GF-D8 (cell line): ENCODE measurements around the gene DMPK.
"Not testable (repeated sequence)": the region's sequence is repeated elsewhere in the genome, so short reads cannot be mapped to it uniquely, and the experiment has no call there.

Experiments
- DNase-seq: peaks from one replicate; lab custom pipeline; 2025; lab: John Stamatoyannopoulos, UW

Gene DMPK

DNA sequence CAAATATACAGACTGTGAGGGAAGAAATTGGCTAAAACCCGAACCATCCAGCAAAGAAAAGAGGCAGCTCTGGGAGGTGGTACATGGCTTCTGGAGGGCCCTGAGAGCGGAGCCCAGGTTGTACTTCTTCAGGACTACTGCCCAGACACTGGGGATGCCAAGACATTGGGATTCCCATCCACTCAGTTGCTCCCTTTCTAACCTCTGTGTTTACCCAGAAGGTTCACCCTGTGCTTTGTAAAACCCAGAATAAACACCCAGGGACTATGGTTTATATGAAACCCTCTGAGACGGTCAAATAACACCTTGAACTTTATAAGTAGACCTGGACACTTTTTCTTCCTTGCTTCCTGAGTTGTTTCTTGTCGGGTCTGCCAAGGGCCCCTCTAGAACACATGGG lies 39.3 kb downstream of the DMPK start:
- no peak for DNase-seq

DNA sequence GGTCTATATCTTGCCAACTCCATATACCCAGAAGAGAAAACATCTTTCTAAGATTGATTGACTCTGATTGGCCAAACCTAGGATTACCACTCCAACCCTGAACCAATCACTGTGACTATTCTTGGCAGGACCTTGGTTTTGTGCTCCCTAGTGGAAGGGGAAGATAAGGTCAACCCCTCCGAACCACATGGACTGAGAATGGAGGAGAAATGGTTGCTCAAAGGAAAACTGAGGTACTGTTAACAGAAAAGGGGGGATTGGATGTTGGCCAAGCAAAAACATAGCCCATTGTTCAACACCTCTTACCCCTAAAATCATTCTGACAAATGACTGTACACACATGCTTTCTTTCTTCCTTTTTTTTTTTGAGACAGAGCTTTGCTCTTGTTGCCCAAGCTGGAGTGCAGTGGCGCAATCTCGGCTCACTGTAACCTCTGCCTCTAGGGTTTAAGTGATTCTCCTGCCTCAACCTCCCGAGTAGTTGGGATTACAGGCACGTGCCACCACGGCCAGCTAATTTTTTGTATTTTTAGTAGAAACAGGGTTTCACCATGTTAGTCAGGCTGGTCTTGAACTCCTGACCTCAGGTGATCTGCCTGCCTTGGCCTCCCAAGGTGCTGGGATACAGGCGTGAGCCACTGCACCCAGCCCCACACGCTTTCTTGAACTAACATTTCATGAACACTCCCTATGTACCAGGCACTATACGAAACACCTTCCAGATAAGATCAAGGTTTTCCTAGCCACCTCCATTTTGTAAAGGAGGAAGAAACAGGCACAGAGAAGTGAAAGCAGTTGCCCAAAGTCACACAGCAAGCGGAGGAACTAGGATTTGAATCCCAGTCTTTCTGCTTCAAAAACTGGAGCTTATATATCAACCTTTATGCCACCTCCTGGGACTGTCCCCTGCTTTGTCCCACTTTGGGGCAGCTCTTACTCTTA lies 42.5 kb downstream of the DMPK start:
- peak; percentile 12 for DNase-seq

DNA sequence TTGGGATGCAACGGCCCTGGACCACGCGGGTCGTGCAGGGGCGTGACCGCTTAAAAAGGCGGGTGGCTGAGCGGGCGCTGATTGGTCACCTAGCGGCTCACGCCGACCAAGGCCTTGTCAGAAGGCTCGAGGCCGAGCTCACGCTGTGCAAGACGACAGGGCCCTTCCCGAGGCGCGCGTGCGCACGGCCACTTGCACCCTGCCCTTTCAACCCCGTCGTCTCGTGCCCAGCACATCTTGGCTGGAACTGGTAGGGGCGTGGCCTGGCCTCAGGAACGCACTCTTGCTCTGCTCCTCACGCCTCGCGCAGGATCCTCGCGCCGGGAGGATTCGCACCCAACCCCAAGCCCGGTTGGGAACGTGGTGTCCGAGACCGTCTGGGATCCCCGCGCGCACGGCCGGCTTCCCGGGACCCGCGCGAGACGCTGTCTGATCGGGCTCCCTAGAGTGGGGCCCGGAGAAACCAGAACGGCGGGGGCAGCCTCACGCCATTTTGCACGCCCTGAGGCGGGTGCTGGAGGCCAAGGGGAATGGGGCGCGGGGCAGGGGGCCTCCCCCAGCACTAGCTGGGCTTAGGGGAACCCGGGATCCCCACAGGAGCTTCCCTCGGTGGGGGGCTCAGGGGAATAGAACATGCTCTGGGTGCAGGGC lies 49.0 kb downstream of the DMPK start, which contains the start of gene MEIOSIN:
Gene MEIOSIN (plus strand): TSS at position 280 of the 651 bp plus-strand sequence. CDS start 1,938 bp downstream, outside the sequence.
- no peak for DNase-seq

DNA sequence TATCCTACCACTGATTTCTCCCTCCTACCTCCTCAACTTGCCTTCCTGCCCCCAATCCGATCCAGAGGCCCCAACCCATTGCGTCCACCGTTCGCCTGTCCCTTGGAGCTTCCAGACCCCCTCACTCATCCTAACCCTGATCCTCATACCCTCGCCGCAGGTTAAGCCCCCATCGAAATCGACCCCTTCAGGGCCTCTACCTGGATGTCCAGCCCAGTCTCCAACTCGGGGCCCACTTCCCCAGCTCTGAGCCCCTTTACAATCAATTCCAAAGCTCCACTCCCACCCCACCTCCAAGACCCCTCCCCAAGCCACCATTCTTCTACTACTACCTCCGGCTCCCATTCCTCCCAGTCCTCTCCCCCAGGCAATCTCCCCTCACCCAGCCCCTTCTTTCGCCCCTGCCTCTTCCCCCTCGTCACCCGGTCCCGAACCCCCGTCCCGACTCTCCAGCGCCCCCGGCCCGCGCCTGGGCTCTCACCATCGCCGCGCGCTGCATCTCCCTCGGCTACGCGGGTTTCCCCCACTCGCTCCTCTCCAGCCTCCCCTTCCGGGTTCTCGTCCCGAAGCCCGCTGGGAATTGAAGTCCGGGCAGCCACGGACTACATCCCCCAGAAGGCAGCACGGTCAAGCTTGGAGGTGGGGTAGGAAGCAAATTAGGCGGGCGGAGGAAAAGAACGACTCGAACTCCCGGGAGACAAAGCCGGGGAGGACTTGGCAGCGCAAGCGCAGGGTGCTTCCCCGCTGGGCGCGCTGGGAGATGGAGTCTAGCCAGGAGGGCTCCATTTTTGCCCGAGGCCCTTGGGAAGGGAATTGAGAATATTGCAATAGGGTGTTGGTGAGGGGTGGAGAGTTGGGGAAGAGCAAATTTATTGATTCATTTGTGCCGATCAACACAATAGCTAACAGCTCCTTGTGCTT lies 51.7 kb downstream of the DMPK start, which contains the start of gene FBXO46:
Gene FBXO46 (minus strand): TSS at position 529 of the 921 bp plus-strand sequence. CDS start 17,401 bp downstream, outside the sequence.
- DNase-seq, result peak; percentile 95

DNA sequence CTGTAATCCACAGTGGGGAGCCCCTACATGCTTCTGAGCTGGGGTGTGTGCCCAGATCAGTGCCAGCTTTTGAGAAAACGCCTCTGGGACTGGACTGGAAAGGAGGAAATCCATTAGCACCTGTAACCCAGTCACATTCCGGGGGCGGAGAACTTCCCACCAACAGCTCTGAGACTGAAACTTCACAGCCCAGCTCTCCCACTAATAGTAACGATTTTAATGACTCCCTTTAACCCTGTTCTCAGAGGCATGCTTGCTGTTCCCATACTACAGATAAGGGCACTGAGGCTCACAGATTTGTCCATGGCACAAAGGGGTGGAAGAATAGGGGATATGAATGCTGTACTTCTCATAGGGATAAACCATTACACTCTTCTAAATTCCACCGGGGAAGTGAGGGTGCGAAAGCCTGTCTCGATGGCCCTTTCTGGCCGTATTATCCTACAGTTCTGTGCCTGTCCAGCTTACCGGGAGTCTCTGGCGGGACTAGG lies 52.4 kb downstream of the DMPK start:
- no peak for DNase-seq

DNA sequence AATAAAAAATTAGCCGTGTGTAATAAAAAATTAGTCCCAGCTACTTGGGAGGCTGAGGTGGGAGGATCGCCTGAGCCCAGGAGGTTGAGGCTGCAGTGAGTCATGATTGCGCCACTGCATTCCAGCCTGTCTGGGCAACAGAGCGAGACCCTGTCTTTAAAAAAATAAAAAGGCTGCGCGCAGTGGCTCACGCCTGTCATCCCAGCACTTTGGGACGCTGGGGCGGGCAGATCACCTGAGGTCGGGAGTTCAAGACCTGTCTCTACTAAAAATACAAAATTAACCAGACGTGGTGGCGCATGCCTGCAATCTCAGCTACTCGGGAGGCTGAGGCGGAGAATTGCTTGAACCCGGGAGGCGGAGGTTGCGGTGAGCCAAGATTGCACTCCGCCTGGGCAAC lies 53.6 kb downstream of the DMPK start:
- DNase-seq, result not testable (repeated sequence)

DNA sequence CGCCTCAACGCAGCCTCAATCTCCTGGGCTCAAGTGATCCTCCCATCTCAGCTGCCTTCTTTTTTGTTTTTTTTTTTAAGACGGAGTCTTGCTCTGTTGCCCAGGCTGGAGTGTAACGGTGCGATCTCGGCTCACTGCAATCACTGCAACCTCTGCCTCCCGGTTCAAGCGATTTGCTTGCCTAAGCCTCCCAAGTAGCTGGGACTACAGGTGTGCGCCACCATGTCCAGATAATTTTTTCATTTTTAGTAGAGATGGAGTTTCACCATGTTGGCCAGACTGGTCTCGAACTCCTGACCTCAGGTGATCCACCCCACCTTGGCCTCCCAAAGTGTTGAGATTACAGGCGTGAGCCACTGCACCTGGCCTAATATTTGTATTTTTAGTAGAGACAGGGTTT lies 62.2 kb downstream of the DMPK start:
- DNase-seq, result not testable (repeated sequence)
